ENCODE results near the gene DNM1.

DNM1 gene

GRCh38 chr9:128167209-128167608 lies 36.0 kb upstream of the DNM1 start:
- no peak for TF ChIP-seq CTCF (IDR thresholded peaks at IDR 0.05; ENCODE audit: extremely low read depth, insufficient read depth, missing control alignments)
- in situ Hi-C loops (cut with MboI; ENCODE audit: low pct_unique_long_range_greater_than_20kb, low sequenced_read_pairs, unreplicated experiment) = no loop called here
- no peak for DNase-seq (ENCODE audit: low spot score)

- TF ChIP-seq CTCF (IDR thresholded peaks at IDR 0.05; ENCODE audit: extremely low read depth, insufficient read depth, missing control alignments) = no peak
- in situ Hi-C loops (cut with MboI; ENCODE audit: low pct_unique_long_range_greater_than_20kb, low sequenced_read_pairs, unreplicated experiment) = no loop called here
- DNase-seq (ENCODE audit: low spot score) = no peak
These were observed 34.4 kb upstream of the DNM1 start for GRCh38 chr9:128168731-128169308.

- DNase-seq (ENCODE audit: low spot score) = no peak
- in situ Hi-C loops (cut with MboI; ENCODE audit: low pct_unique_long_range_greater_than_20kb, low sequenced_read_pairs, unreplicated experiment) = no loop called here
- TF ChIP-seq CTCF (IDR thresholded peaks at IDR 0.05; ENCODE audit: extremely low read depth, insufficient read depth, missing control alignments) = no peak
These were observed 33.7 kb upstream of the DNM1 start for GRCh38 chr9:128169492-128169891.

- no peak for TF ChIP-seq CTCF (IDR thresholded peaks at IDR 0.05; ENCODE audit: extremely low read depth, insufficient read depth, missing control alignments)
- in situ Hi-C loops (cut with MboI; ENCODE audit: low pct_unique_long_range_greater_than_20kb, low sequenced_read_pairs, unreplicated experiment) = no loop called here
- DNase-seq (ENCODE audit: low spot score) = no peak
These were observed 33.3 kb upstream of the DNM1 start for GRCh38 chr9:128169925-128170324.

GRCh38 chr9:128174062-128174461 lies 29.1 kb upstream of the DNM1 start:
- in situ Hi-C loops (cut with MboI; ENCODE audit: low pct_unique_long_range_greater_than_20kb, low sequenced_read_pairs, unreplicated experiment) = no loop called here
- TF ChIP-seq CTCF (IDR thresholded peaks at IDR 0.05; ENCODE audit: extremely low read depth, insufficient read depth, missing control alignments) = no peak
- no peak for DNase-seq (ENCODE audit: low spot score)

- no peak for DNase-seq (ENCODE audit: low spot score)
- TF ChIP-seq CTCF (IDR thresholded peaks at IDR 0.05; ENCODE audit: extremely low read depth, insufficient read depth, missing control alignments) = no peak
- in situ Hi-C loops (cut with MboI; ENCODE audit: low pct_unique_long_range_greater_than_20kb, low sequenced_read_pairs, unreplicated experiment) = no loop called here
These were observed 28.0 kb upstream of the DNM1 start for GRCh38 chr9:128175102-128175563.

Data from GM13977 (cell line).